Measurements from ENCODE around the gene HAUS5. TPM values are rescaled to one million over a fixed set of nuclear protein-coding genes. Genes with fewer than 3 reads are reported as not detected.
A peak's percentile ranks its signal among the peaks of the same experiment; 100 is the strongest.
"Not testable (repeated sequence)": the region's sequence is repeated elsewhere in the genome, so short reads cannot be mapped to it uniquely, and the experiment has no call there.

Gene HAUS5
- total RNA-seq: 1 to 10 TPM; 5.0 to 7.7 TPM
- long read RNA-seq, full-length matches to known transcripts: 7 of 9 reads
- long read RNA-seq, partial matches to known transcripts: 1 of 9 reads
- long read RNA-seq, other reads (novel, unspliced or antisense): 1 of 9 reads

GRCh38 chr19:35612559-35613321 lies at the start of gene HAUS5:
Gene HAUS5, plus strand, starts transcription at chr19:35612735. Its CDS starts 60 bp downstream, at chr19:35612795.
- DNase-seq (peak; percentile 88 to 95), ATAC-seq (peak; percentile 99)
- intact Hi-C loops (cut with DNase I, micrococcal nuclease): no loop called here

- intact Hi-C loops (cut with DNase I, micrococcal nuclease): no loop called here
- DNase-seq (no peak), ATAC-seq (no peak)
Measured at GRCh38 chr19:35562776-35563175, 49.8 kb upstream of the HAUS5 start.

- DNase-seq: no peak
- ATAC-seq: no peak
- intact Hi-C loops (cut with DNase I, micrococcal nuclease): no loop called here
Measured at GRCh38 chr19:35563207-35563829, 49.2 kb upstream of the HAUS5 start, which contains the start of gene ATP4A. Gene ATP4A, minus strand, starts transcription at chr19:35563658. Its CDS starts 29 bp downstream, at chr19:35563629.

GRCh38 chr19:35565016-35565856 lies 47.3 kb upstream of the HAUS5 start:
- intact Hi-C loops (cut with DNase I, micrococcal nuclease): no loop called here
- ATAC-seq: no peak

GRCh38 chr19:35566738-35567137 lies 45.8 kb upstream of the HAUS5 start:
- no peak for ATAC-seq
- no peak for DNase-seq
- intact Hi-C loops (cut with DNase I, micrococcal nuclease): no loop called here

More at GRCh38 chr19:35565016-35565856, 47.3 kb upstream of the HAUS5 start:
- no peak for DNase-seq

- intact Hi-C loops (cut with DNase I, micrococcal nuclease): no loop called here
- ATAC-seq (no peak), DNase-seq (no peak)
Measured at GRCh38 chr19:35569281-35569781, 43.2 kb upstream of the HAUS5 start.

GRCh38 chr19:35571406-35571965 lies 41.0 kb upstream of the HAUS5 start:
- DNase-seq (no peak), ATAC-seq (no peak)
- intact Hi-C loops (cut with DNase I, micrococcal nuclease): no loop called here

- DNase-seq (no peak), ATAC-seq (no peak)
- intact Hi-C loops (cut with DNase I, micrococcal nuclease): no loop called here
Measured at GRCh38 chr19:35577918-35578317, 34.6 kb upstream of the HAUS5 start.

GRCh38 chr19:35578707-35579106 lies 33.8 kb upstream of the HAUS5 start:
- no peak for DNase-seq
- intact Hi-C loops (cut with DNase I, micrococcal nuclease): no loop called here
- no peak for ATAC-seq

GRCh38 chr19:35582760-35583159 lies 29.8 kb upstream of the HAUS5 start:
- DNase-seq (no peak), ATAC-seq (no peak)
- intact Hi-C loops (cut with DNase I, micrococcal nuclease): no loop called here

- intact Hi-C loops (cut with DNase I, micrococcal nuclease): no loop called here
- DNase-seq: no peak
- no peak for ATAC-seq
Measured at GRCh38 chr19:35585848-35586247, 26.7 kb upstream of the HAUS5 start, which contains the start of gene PMIS2. Gene PMIS2, plus strand, starts transcription at chr19:35586173. Its CDS starts 87 bp downstream, at chr19:35586260.

- intact Hi-C loops (cut with DNase I, micrococcal nuclease): no loop called here
- ATAC-seq (no peak), DNase-seq (no peak)
Measured at GRCh38 chr19:35587321-35587720, 25.2 kb upstream of the HAUS5 start.

GRCh38 chr19:35590875-35591274 lies 21.7 kb upstream of the HAUS5 start:
- DNase-seq: no peak
- ATAC-seq: no peak
- intact Hi-C loops (cut with DNase I, micrococcal nuclease): no loop called here

- ATAC-seq (no peak), DNase-seq (no peak)
- intact Hi-C loops (cut with DNase I, micrococcal nuclease): no loop called here
Measured at GRCh38 chr19:35592226-35592625, 20.3 kb upstream of the HAUS5 start.

- DNase-seq; intact Hi-C loops (cut with DNase I, micrococcal nuclease); ATAC-seq: not testable (repeated sequence)
Measured at GRCh38 chr19:35595026-35595425, 17.5 kb upstream of the HAUS5 start.

GRCh38 chr19:35595928-35596327 lies 16.6 kb upstream of the HAUS5 start:
- intact Hi-C loops (cut with DNase I, micrococcal nuclease): no loop called here
- ATAC-seq (no peak), DNase-seq (no peak)

- ATAC-seq (no peak), DNase-seq (no peak)
- intact Hi-C loops (cut with DNase I, micrococcal nuclease): no loop called here
Measured at GRCh38 chr19:35596366-35596999, 16.1 kb upstream of the HAUS5 start.

GRCh38 chr19:35601971-35602370 lies 10.6 kb upstream of the HAUS5 start:
- intact Hi-C loops (cut with DNase I, micrococcal nuclease): no loop called here
- DNase-seq (no peak), ATAC-seq (no peak)
